GM10266 (cell line): ENCODE measurements around the gene FBXL13.

ENCODE experiments used
- DNase-seq: peaks from one replicate; pipeline ENCODE4 v3.0.0; 2012; ENCODE audit errors: extremely low spot score
- CTCF ChIP-seq: IDR thresholded peaks from 2 replicates; pipeline ENCODE4 v1.5.1; 2012; ENCODE audit warnings: mild to moderate bottlenecking, low read depth; ENCODE audit not compliant: control insufficient read depth, insufficient read depth; ENCODE audit errors: missing control alignments

FBXL13 gene

GRCh38 chr7:102828286-102828685, 246.3 kb downstream of the FBXL13 start:
- no peak for TF ChIP-seq CTCF
- DNase-seq: no peak

GRCh38 chr7:102823390-102824119, 251.0 kb downstream of the FBXL13 start:
- TF ChIP-seq CTCF: no peak

GRCh38 chr7:102821994-102822747, 252.4 kb downstream of the FBXL13 start:
- no peak for TF ChIP-seq CTCF
- DNase-seq: no peak

More at GRCh38 chr7:102823390-102824119, 251.0 kb downstream of the FBXL13 start:
- DNase-seq: no peak

- TF ChIP-seq CTCF: no peak
These were observed 255.4 kb downstream of the FBXL13 start for GRCh38 chr7:102819151-102819550.

GRCh38 chr7:102817616-102818573, 256.7 kb downstream of the FBXL13 start:
- DNase-seq: no peak
- TF ChIP-seq CTCF: no peak

More at GRCh38 chr7:102819151-102819550, 255.4 kb downstream of the FBXL13 start:
- no peak for DNase-seq

GRCh38 chr7:102814025-102814471, 260.5 kb downstream of the FBXL13 start:
- DNase-seq: no peak
- TF ChIP-seq CTCF: no peak
